Activated CD8-positive, alpha-beta memory T cell treated with anti-CD3 and anti-CD28 coated beads, Interleukin-2, amount 50 U/mL, for 48 hours (primary cell): ENCODE data around the gene PTPRN2.
"Not testable (repeated sequence)": the region's sequence is repeated elsewhere in the genome, so short reads cannot be mapped to it uniquely, and the experiment has no call there.

ENCODE experiments used
- DNase-seq: peaks from one replicate; pipeline ENCODE4 v3.0.0-alpha.2; 2020

Gene PTPRN2

GRCh38 chr7:157729566-157729965, 858.1 kb downstream of the PTPRN2 start:
- no peak for DNase-seq

GRCh38 chr7:157727964-157728615, 859.5 kb downstream of the PTPRN2 start:
- no peak for DNase-seq

- DNase-seq = no peak
These were observed 860.9 kb downstream of the PTPRN2 start for GRCh38 chr7:157726764-157727163.

- DNase-seq = not testable (repeated sequence)
These were observed 862.3 kb downstream of the PTPRN2 start for GRCh38 chr7:157725312-157725711.

GRCh38 chr7:157723205-157723604, 864.4 kb downstream of the PTPRN2 start:
- DNase-seq = no peak

GRCh38 chr7:157722137-157723060, 865.2 kb downstream of the PTPRN2 start:
- no peak for DNase-seq

GRCh38 chr7:157721468-157722136, 866.0 kb downstream of the PTPRN2 start:
- DNase-seq = no peak

GRCh38 chr7:157719705-157720655, 867.6 kb downstream of the PTPRN2 start:
- no peak for DNase-seq

- no peak for DNase-seq
These were observed 868.5 kb downstream of the PTPRN2 start for GRCh38 chr7:157719008-157719682.

GRCh38 chr7:157718303-157719007, 869.2 kb downstream of the PTPRN2 start:
- DNase-seq = no peak

GRCh38 chr7:157717211-157718174, 870.1 kb downstream of the PTPRN2 start:
- DNase-seq = no peak

- no peak for DNase-seq
These were observed 871.7 kb downstream of the PTPRN2 start for GRCh38 chr7:157715938-157716280.

- DNase-seq = no peak
These were observed 872.3 kb downstream of the PTPRN2 start for GRCh38 chr7:157715071-157715937.

GRCh38 chr7:157714166-157715070, 873.2 kb downstream of the PTPRN2 start:
- DNase-seq = no peak

GRCh38 chr7:157713591-157713990, 874.0 kb downstream of the PTPRN2 start:
- no peak for DNase-seq

GRCh38 chr7:157712666-157713235, 874.9 kb downstream of the PTPRN2 start:
- DNase-seq = no peak

GRCh38 chr7:157711353-157711888, 876.2 kb downstream of the PTPRN2 start:
- peak; percentile 39 for DNase-seq
